ENCODE results near the gene RGS4. TPM values are rescaled to one million over a fixed set of nuclear protein-coding genes. Genes with fewer than 3 reads are reported as not detected.
A peak's percentile ranks its signal among the peaks of the same experiment; 100 is the strongest.

The RGS4 gene
- total RNA-seq (2014; rRNA removed; shearing (Covaris generic)): 0.26 and 1.0 TPM in 2 replicates

- Histone ChIP-seq H3K4me3 (ENCODE audit: insufficient read depth, low read depth, low read length) (no peak within 1 kb of the TSS), H3K27me3 (ENCODE audit: control insufficient read depth, insufficient read depth, low read length) (no peaks in the 10 kb centered on the region; the same call in 1 of the 2 replicates), H3K36me3 (replicated peaks; ENCODE audit: control insufficient read depth, insufficient read depth, low read length) (no peaks in the 10 kb centered on the region)
- peak; percentile 61 for DNase-seq
Observed at GRCh38 chr1:163069142-163069541, at the start of gene RGS4. TSS of gene RGS4 (plus strand) at chr1:163069361. CDS start at chr1:163069485, 124 bp downstream.

GRCh38 chr1:163022129-163022528, 47.0 kb upstream of the RGS4 start:
- Histone ChIP-seq H3K36me3 (replicated peaks; ENCODE audit: control insufficient read depth, insufficient read depth, low read length) (no peaks in the 10 kb centered on the region), H3K27me3 (ENCODE audit: control insufficient read depth, insufficient read depth, low read length) (no peaks in the 10 kb centered on the region), H3K4me3 (ENCODE audit: insufficient read depth, low read depth, low read length) (no peak overlapping the region)
- no peak for DNase-seq

- Histone ChIP-seq H3K27me3 (ENCODE audit: control insufficient read depth, insufficient read depth, low read length) (no peaks in the 10 kb centered on the region), H3K36me3 (replicated peaks; ENCODE audit: control insufficient read depth, insufficient read depth, low read length) (no peaks in the 10 kb centered on the region), H3K4me3 (ENCODE audit: insufficient read depth, low read depth, low read length) (no peak overlapping the region)
- no peak for DNase-seq
Observed at GRCh38 chr1:163027610-163028009, 41.6 kb upstream of the RGS4 start.

- DNase-seq: no peak
- Histone ChIP-seq H3K27me3 (ENCODE audit: control insufficient read depth, insufficient read depth, low read length) (no peaks in the 10 kb centered on the region), H3K4me3 (ENCODE audit: insufficient read depth, low read depth, low read length) (no peak overlapping the region), H3K36me3 (replicated peaks; ENCODE audit: control insufficient read depth, insufficient read depth, low read length) (no peaks in the 10 kb centered on the region)
Observed at GRCh38 chr1:163029901-163030300, 39.3 kb upstream of the RGS4 start.

GRCh38 chr1:163035446-163036249, 33.5 kb upstream of the RGS4 start:
- Histone ChIP-seq H3K36me3 (replicated peaks; ENCODE audit: control insufficient read depth, insufficient read depth, low read length) (no peaks in the 10 kb centered on the region), H3K4me3 (ENCODE audit: insufficient read depth, low read depth, low read length) (no peak overlapping the region), H3K27me3 (ENCODE audit: control insufficient read depth, insufficient read depth, low read length) (no peaks in the 10 kb centered on the region)
- no peak for DNase-seq

- no peaks in the 10 kb centered on the region for H3K36me3 ChIP-seq (replicated peaks; ENCODE audit: control insufficient read depth, insufficient read depth, low read length)
- H3K4me3 ChIP-seq (ENCODE audit: insufficient read depth, low read depth, low read length): no peak overlapping the region
Observed at GRCh38 chr1:163036671-163037070, 32.5 kb upstream of the RGS4 start.

GRCh38 chr1:163038928-163039706, 30.0 kb upstream of the RGS4 start:
- H3K27me3 ChIP-seq (ENCODE audit: control insufficient read depth, insufficient read depth, low read length): no peaks in the 10 kb centered on the region
- H3K36me3 ChIP-seq (replicated peaks; ENCODE audit: control insufficient read depth, insufficient read depth, low read length): no peaks in the 10 kb centered on the region

More at GRCh38 chr1:163036671-163037070, 32.5 kb upstream of the RGS4 start:
- H3K27me3 ChIP-seq (ENCODE audit: control insufficient read depth, insufficient read depth, low read length): no peaks in the 10 kb centered on the region
- DNase-seq: no peak

GRCh38 chr1:163039707-163040093, 29.5 kb upstream of the RGS4 start:
- Histone ChIP-seq H3K4me3 (ENCODE audit: insufficient read depth, low read depth, low read length) (no peak overlapping the region), H3K36me3 (replicated peaks; ENCODE audit: control insufficient read depth, insufficient read depth, low read length) (no peaks in the 10 kb centered on the region), H3K27me3 (ENCODE audit: control insufficient read depth, insufficient read depth, low read length) (no peaks in the 10 kb centered on the region)
- no peak for DNase-seq

More at GRCh38 chr1:163038928-163039706, 30.0 kb upstream of the RGS4 start:
- no peak overlapping the region for H3K4me3 ChIP-seq (ENCODE audit: insufficient read depth, low read depth, low read length)
- DNase-seq: no peak

- DNase-seq: no peak
- Histone ChIP-seq H3K27me3 (ENCODE audit: control insufficient read depth, insufficient read depth, low read length) (no peaks in the 10 kb centered on the region), H3K36me3 (replicated peaks; ENCODE audit: control insufficient read depth, insufficient read depth, low read length) (no peaks in the 10 kb centered on the region), H3K4me3 (ENCODE audit: insufficient read depth, low read depth, low read length) (no peak overlapping the region)
Observed at GRCh38 chr1:163046071-163046470, 23.1 kb upstream of the RGS4 start.

GRCh38 chr1:163047951-163048659, 21.1 kb upstream of the RGS4 start:
- Histone ChIP-seq H3K36me3 (replicated peaks; ENCODE audit: control insufficient read depth, insufficient read depth, low read length) (no peaks in the 10 kb centered on the region), H3K27me3 (ENCODE audit: control insufficient read depth, insufficient read depth, low read length) (no peaks in the 10 kb centered on the region), H3K4me3 (ENCODE audit: insufficient read depth, low read depth, low read length) (no peak overlapping the region)
- no peak for DNase-seq

GRCh38 chr1:163048869-163049268, 20.3 kb upstream of the RGS4 start:
- DNase-seq: no peak
- H3K36me3 ChIP-seq (replicated peaks; ENCODE audit: control insufficient read depth, insufficient read depth, low read length): no peaks in the 10 kb centered on the region
- H3K4me3 ChIP-seq (ENCODE audit: insufficient read depth, low read depth, low read length): no peak overlapping the region
- H3K27me3 ChIP-seq (ENCODE audit: control insufficient read depth, insufficient read depth, low read length): no peaks in the 10 kb centered on the region

- Histone ChIP-seq H3K27me3 (ENCODE audit: control insufficient read depth, insufficient read depth, low read length) (no peaks in the 10 kb centered on the region), H3K4me3 (ENCODE audit: insufficient read depth, low read depth, low read length) (no peak overlapping the region), H3K36me3 (replicated peaks; ENCODE audit: control insufficient read depth, insufficient read depth, low read length) (no peaks in the 10 kb centered on the region)
- DNase-seq: no peak
Observed at GRCh38 chr1:163049296-163049695, 19.9 kb upstream of the RGS4 start.

- no peaks in the 10 kb centered on the region for H3K36me3 ChIP-seq (replicated peaks; ENCODE audit: control insufficient read depth, insufficient read depth, low read length)
Observed at GRCh38 chr1:163050496-163050895, 18.7 kb upstream of the RGS4 start.

GRCh38 chr1:163054181-163054591, 15.0 kb upstream of the RGS4 start:
- no peak for DNase-seq
- no peak overlapping the region for H3K4me3 ChIP-seq (ENCODE audit: insufficient read depth, low read depth, low read length)
- H3K27me3 ChIP-seq (ENCODE audit: control insufficient read depth, insufficient read depth, low read length): no peaks in the 10 kb centered on the region
- no peaks in the 10 kb centered on the region for H3K36me3 ChIP-seq (replicated peaks; ENCODE audit: control insufficient read depth, insufficient read depth, low read length)

More at GRCh38 chr1:163050496-163050895, 18.7 kb upstream of the RGS4 start:
- Histone ChIP-seq H3K27me3 (ENCODE audit: control insufficient read depth, insufficient read depth, low read length) (no peaks in the 10 kb centered on the region), H3K4me3 (ENCODE audit: insufficient read depth, low read depth, low read length) (no peak overlapping the region)
- DNase-seq: no peak

Measured in H7 (cell line).